ENCODE results near the gene MASP1.

DNA sequence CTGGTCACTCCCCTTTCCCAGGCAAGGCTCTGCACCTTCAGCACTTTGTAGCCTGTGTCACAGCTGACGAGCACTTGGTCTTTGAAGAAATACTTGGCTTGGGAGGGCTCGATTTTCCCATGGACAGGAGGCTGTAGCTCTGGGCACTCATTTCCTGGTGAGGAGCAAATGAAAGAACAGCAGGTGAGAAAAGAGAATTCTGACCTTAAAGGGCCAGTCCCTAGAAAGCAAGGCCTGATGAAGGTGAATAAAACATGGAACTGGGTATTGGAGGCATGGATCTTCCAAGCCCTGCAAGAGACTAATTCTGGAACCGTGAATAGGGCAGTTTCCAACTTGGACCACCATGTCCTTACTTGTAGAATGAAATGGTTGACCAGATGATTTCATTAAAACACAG is 39.9 kb downstream of the MASP1 start:
- TF ChIP-seq, protein P1, sequence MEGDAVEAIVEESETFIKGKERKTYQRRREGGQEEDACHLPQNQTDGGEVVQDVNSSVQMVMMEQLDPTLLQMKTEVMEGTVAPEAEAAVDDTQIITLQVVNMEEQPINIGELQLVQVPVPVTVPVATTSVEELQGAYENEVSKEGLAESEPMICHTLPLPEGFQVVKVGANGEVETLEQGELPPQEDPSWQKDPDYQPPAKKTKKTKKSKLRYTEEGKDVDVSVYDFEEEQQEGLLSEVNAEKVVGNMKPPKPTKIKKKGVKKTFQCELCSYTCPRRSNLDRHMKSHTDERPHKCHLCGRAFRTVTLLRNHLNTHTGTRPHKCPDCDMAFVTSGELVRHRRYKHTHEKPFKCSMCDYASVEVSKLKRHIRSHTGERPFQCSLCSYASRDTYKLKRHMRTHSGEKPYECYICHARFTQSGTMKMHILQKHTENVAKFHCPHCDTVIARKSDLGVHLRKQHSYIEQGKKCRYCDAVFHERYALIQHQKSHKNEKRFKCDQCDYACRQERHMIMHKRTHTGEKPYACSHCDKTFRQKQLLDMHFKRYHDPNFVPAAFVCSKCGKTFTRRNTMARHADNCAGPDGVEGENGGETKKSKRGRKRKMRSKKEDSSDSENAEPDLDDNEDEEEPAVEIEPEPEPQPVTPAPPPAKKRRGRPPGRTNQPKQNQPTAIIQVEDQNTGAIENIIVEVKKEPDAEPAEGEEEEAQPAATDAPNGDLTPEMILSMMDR (IDR thresholded peaks at IDR 0.05), result no peak
- TF ChIP-seq POLR2A (IDR thresholded peaks at IDR 0.05), result no peak

Data from lower leg skin (tissue), 3 donors.